ENCODE results near the gene HRK.

The HRK gene

GRCh38 chr12:116813271-116814041 lies 67.8 kb downstream of the HRK start:
- no peak overlapping the region for H2AFZ ChIP-seq (ENCODE audit: low read length)
- peaks cover 2 to 3% of the 10 kb centered on the region in 2 donors for H3K4me1 ChIP-seq (ENCODE audit: control insufficient read depth in 2 of 2, insufficient read depth in 1 of 2, low read depth in 1 of 2, low read length in 2 of 2)
- H4K8ac ChIP-seq (ENCODE audit: low read depth, low read length): no peak overlapping the region
- DNase-seq (ENCODE audit: low spot score): no peak
- no peak overlapping the region for H2BK5ac ChIP-seq (ENCODE audit: low read length)
- no peak overlapping the region for H2BK15ac ChIP-seq (ENCODE audit: low read length)
- H3K4ac ChIP-seq (ENCODE audit: low read length): no peak overlapping the region
- no peak overlapping the region for H3K23ac ChIP-seq (ENCODE audit: low read depth, low read length, poor library complexity)
- H3K4me3 ChIP-seq (ENCODE audit: low read length in 2 of 2): no peak overlapping the region
- no CpG with 5 or more reads among the region's 7 CpGs for WGBS, 2 donors (ENCODE audit: extremely low coverage in 2 of 2, insufficient read length in 2 of 2, insufficient replicate concordance in 1 of 2)
- peaks cover 2% of the 10 kb centered on the region for H3K79me1 ChIP-seq (ENCODE audit: low read depth, low read length)
- no peak overlapping the region for H2AK5ac ChIP-seq (ENCODE audit: low read depth, low read length)
- no peaks in the 10 kb centered on the region for H3K9me3 ChIP-seq (replicated peaks in 1 of 2; ENCODE audit: control insufficient read depth in 2 of 2, insufficient read depth in 1 of 2, low read depth in 1 of 2, low read length in 2 of 2)
- no peak overlapping the region for H3K18ac ChIP-seq (ENCODE audit: low read length)
- no peaks in the 10 kb centered on the region for H3K27me3 ChIP-seq (ENCODE audit: control insufficient read depth in 3 of 3, insufficient read depth in 3 of 3, low read depth in 1 of 3, low read length in 3 of 3)
- no peak overlapping the region for H2BK12ac ChIP-seq (ENCODE audit: low read length)
- peaks cover 6 to 12% of the 10 kb centered on the region in 2 donors for H3K36me3 ChIP-seq (replicated peaks in 1 of 2; ENCODE audit: control insufficient read depth in 2 of 2, insufficient read depth in 2 of 2, low read length in 2 of 2)
- no peak overlapping the region for H3K9ac ChIP-seq (ENCODE audit: low read depth, low read length, poor library complexity)
- no peak overlapping the region for H3K14ac ChIP-seq (ENCODE audit: low read length)
- H2BK120ac ChIP-seq (ENCODE audit: low read depth, low read length): no peak overlapping the region
- no peak overlapping the region for H3K4me2 ChIP-seq (ENCODE audit: insufficient read depth, low read length, poor library complexity, severe bottlenecking)
- H3K27ac ChIP-seq (replicated peaks; ENCODE audit: low read length): no peak overlapping the region
- H4K91ac ChIP-seq (ENCODE audit: low read depth, low read length, poor library complexity): no peak overlapping the region

- H3K23ac ChIP-seq (ENCODE audit: low read depth, low read length, poor library complexity): no peak overlapping the region
- no peak overlapping the region for H4K8ac ChIP-seq (ENCODE audit: low read depth, low read length)
- H2BK120ac ChIP-seq (ENCODE audit: low read depth, low read length): no peak overlapping the region
- no peak overlapping the region for H2AFZ ChIP-seq (ENCODE audit: low read length)
- H3K9ac ChIP-seq (ENCODE audit: low read depth, low read length, poor library complexity): no peak overlapping the region
- H2BK15ac ChIP-seq (ENCODE audit: low read length): no peak overlapping the region
- no peak for DNase-seq (ENCODE audit: low spot score)
- H3K27me3 ChIP-seq (ENCODE audit: control insufficient read depth in 3 of 3, insufficient read depth in 3 of 3, low read depth in 1 of 3, low read length in 3 of 3): no peaks in the 10 kb centered on the region
- no peaks in the 10 kb centered on the region for H3K4me1 ChIP-seq (ENCODE audit: control insufficient read depth in 2 of 2, insufficient read depth in 1 of 2, low read depth in 1 of 2, low read length in 2 of 2)
- H3K4ac ChIP-seq (ENCODE audit: low read length): no peak overlapping the region
- WGBS, 2 donors (ENCODE audit: extremely low coverage in 2 of 2, insufficient read length in 2 of 2, insufficient replicate concordance in 1 of 2): no CpG with 5 or more reads among the region's 10 CpGs
- no peak overlapping the region for H2BK12ac ChIP-seq (ENCODE audit: low read length)
- H3K14ac ChIP-seq (ENCODE audit: low read length): no peak overlapping the region
- no peak overlapping the region for H4K91ac ChIP-seq (ENCODE audit: low read depth, low read length, poor library complexity)
- H3K79me1 ChIP-seq (ENCODE audit: low read depth, low read length): no peaks in the 10 kb centered on the region
- H2BK5ac ChIP-seq (ENCODE audit: low read length): no peak overlapping the region
- H3K36me3 ChIP-seq (replicated peaks in 1 of 2; ENCODE audit: control insufficient read depth in 2 of 2, insufficient read depth in 2 of 2, low read length in 2 of 2): peaks cover 7 to 8% of the 10 kb centered on the region in 2 donors
- H2AK5ac ChIP-seq (ENCODE audit: low read depth, low read length): no peak overlapping the region
- H3K27ac ChIP-seq (replicated peaks; ENCODE audit: low read length): no peak overlapping the region
- H3K4me2 ChIP-seq (ENCODE audit: insufficient read depth, low read length, poor library complexity, severe bottlenecking): no peak overlapping the region
- H3K4me3 ChIP-seq (ENCODE audit: low read length in 2 of 2): peak overlapping the region in 1 of 2 donors; percentile 53
- H3K18ac ChIP-seq (ENCODE audit: low read length): no peak overlapping the region
- no peaks in the 10 kb centered on the region for H3K9me3 ChIP-seq (replicated peaks in 1 of 2; ENCODE audit: control insufficient read depth in 2 of 2, insufficient read depth in 1 of 2, low read depth in 1 of 2, low read length in 2 of 2)
Observed at GRCh38 chr12:116812238-116812637, 69.0 kb downstream of the HRK start.

- H3K9ac ChIP-seq (ENCODE audit: low read depth, low read length, poor library complexity): no peak overlapping the region
- no peak overlapping the region for H3K14ac ChIP-seq (ENCODE audit: low read length)
- no peak overlapping the region for H3K23ac ChIP-seq (ENCODE audit: low read depth, low read length, poor library complexity)
- H3K36me3 ChIP-seq (replicated peaks in 1 of 2; ENCODE audit: control insufficient read depth in 2 of 2, insufficient read depth in 2 of 2, low read length in 2 of 2): peaks cover 8 to 9% of the 10 kb centered on the region in 2 donors
- peak overlapping the region; percentile 61 for H2BK5ac ChIP-seq (ENCODE audit: low read length)
- no CpG with 5 or more reads among the region's 18 CpGs for WGBS, 2 donors (ENCODE audit: extremely low coverage in 2 of 2, insufficient read length in 2 of 2, insufficient replicate concordance in 1 of 2)
- H2BK12ac ChIP-seq (ENCODE audit: low read length): no peak overlapping the region
- no peak overlapping the region for H4K8ac ChIP-seq (ENCODE audit: low read depth, low read length)
- no peak overlapping the region for H3K4ac ChIP-seq (ENCODE audit: low read length)
- no peak overlapping the region for H2AK5ac ChIP-seq (ENCODE audit: low read depth, low read length)
- no peak overlapping the region for H2AFZ ChIP-seq (ENCODE audit: low read length)
- H3K27ac ChIP-seq (replicated peaks; ENCODE audit: low read length): no peak overlapping the region
- no peak overlapping the region for H3K4me3 ChIP-seq (ENCODE audit: low read length in 2 of 2)
- H2BK120ac ChIP-seq (ENCODE audit: low read depth, low read length): no peak overlapping the region
- H3K27me3 ChIP-seq (ENCODE audit: control insufficient read depth in 3 of 3, insufficient read depth in 3 of 3, low read depth in 1 of 3, low read length in 3 of 3): no peaks in the 10 kb centered on the region
- no peak overlapping the region for H4K91ac ChIP-seq (ENCODE audit: low read depth, low read length, poor library complexity)
- no peak overlapping the region for H3K4me2 ChIP-seq (ENCODE audit: insufficient read depth, low read length, poor library complexity, severe bottlenecking)
- DNase-seq (ENCODE audit: low spot score): no peak
- no peaks in the 10 kb centered on the region for H3K79me1 ChIP-seq (ENCODE audit: low read depth, low read length)
- H3K4me1 ChIP-seq (ENCODE audit: control insufficient read depth in 2 of 2, insufficient read depth in 1 of 2, low read depth in 1 of 2, low read length in 2 of 2): no peaks in the 10 kb centered on the region
- H2BK15ac ChIP-seq (ENCODE audit: low read length): no peak overlapping the region
- H3K9me3 ChIP-seq (replicated peaks in 1 of 2; ENCODE audit: control insufficient read depth in 2 of 2, insufficient read depth in 1 of 2, low read depth in 1 of 2, low read length in 2 of 2): no peaks in the 10 kb centered on the region
- no peak overlapping the region for H3K18ac ChIP-seq (ENCODE audit: low read length)
Observed at GRCh38 chr12:116808113-116809105, 72.8 kb downstream of the HRK start.

- Histone ChIP-seq H3K9ac (ENCODE audit: low read depth, low read length, poor library complexity) (no peak overlapping the region), H3K79me1 (ENCODE audit: low read depth, low read length) (no peaks in the 10 kb centered on the region)
- WGBS, 2 donors (ENCODE audit: extremely low coverage in 2 of 2, insufficient read length in 2 of 2, insufficient replicate concordance in 1 of 2): no CpG with 5 or more reads among the region's 6 CpGs
Observed at GRCh38 chr12:116807546-116807945, 73.7 kb downstream of the HRK start.

More at GRCh38 chr12:116807546-116807945, 73.7 kb downstream of the HRK start:
- no peak overlapping the region for H2AK5ac ChIP-seq (ENCODE audit: low read depth, low read length)
- H2BK15ac ChIP-seq (ENCODE audit: low read length): no peak overlapping the region
- H3K4me1 ChIP-seq (ENCODE audit: control insufficient read depth in 2 of 2, insufficient read depth in 1 of 2, low read depth in 1 of 2, low read length in 2 of 2): no peaks in the 10 kb centered on the region
- H3K36me3 ChIP-seq (replicated peaks in 1 of 2; ENCODE audit: control insufficient read depth in 2 of 2, insufficient read depth in 2 of 2, low read length in 2 of 2): peaks cover 9 to 12% of the 10 kb centered on the region in 2 donors
- no peak overlapping the region for H4K91ac ChIP-seq (ENCODE audit: low read depth, low read length, poor library complexity)
- no peak overlapping the region for H2BK12ac ChIP-seq (ENCODE audit: low read length)
- H3K9me3 ChIP-seq (replicated peaks in 1 of 2; ENCODE audit: control insufficient read depth in 2 of 2, insufficient read depth in 1 of 2, low read depth in 1 of 2, low read length in 2 of 2): no peaks in the 10 kb centered on the region
- no peak overlapping the region for H3K18ac ChIP-seq (ENCODE audit: low read length)
- no peak overlapping the region for H3K4me3 ChIP-seq (ENCODE audit: low read length in 2 of 2)
- no peak overlapping the region for H4K8ac ChIP-seq (ENCODE audit: low read depth, low read length)
- no peak overlapping the region for H3K4ac ChIP-seq (ENCODE audit: low read length)
- DNase-seq (ENCODE audit: low spot score): no peak
- H2BK120ac ChIP-seq (ENCODE audit: low read depth, low read length): no peak overlapping the region
- H2BK5ac ChIP-seq (ENCODE audit: low read length): no peak overlapping the region
- no peak overlapping the region for H3K4me2 ChIP-seq (ENCODE audit: insufficient read depth, low read length, poor library complexity, severe bottlenecking)
- no peak overlapping the region for H2AFZ ChIP-seq (ENCODE audit: low read length)
- no peak overlapping the region for H3K27ac ChIP-seq (replicated peaks; ENCODE audit: low read length)
- H3K14ac ChIP-seq (ENCODE audit: low read length): no peak overlapping the region
- H3K27me3 ChIP-seq (ENCODE audit: control insufficient read depth in 3 of 3, insufficient read depth in 3 of 3, low read depth in 1 of 3, low read length in 3 of 3): no peaks in the 10 kb centered on the region
- no peak overlapping the region for H3K23ac ChIP-seq (ENCODE audit: low read depth, low read length, poor library complexity)
